ENCODE measurements around the gene PPP6R2.

GRCh38 chr22:50477923-50478322 is 134.8 kb downstream of the PPP6R2 start:
- TF ChIP-seq, protein P1, sequence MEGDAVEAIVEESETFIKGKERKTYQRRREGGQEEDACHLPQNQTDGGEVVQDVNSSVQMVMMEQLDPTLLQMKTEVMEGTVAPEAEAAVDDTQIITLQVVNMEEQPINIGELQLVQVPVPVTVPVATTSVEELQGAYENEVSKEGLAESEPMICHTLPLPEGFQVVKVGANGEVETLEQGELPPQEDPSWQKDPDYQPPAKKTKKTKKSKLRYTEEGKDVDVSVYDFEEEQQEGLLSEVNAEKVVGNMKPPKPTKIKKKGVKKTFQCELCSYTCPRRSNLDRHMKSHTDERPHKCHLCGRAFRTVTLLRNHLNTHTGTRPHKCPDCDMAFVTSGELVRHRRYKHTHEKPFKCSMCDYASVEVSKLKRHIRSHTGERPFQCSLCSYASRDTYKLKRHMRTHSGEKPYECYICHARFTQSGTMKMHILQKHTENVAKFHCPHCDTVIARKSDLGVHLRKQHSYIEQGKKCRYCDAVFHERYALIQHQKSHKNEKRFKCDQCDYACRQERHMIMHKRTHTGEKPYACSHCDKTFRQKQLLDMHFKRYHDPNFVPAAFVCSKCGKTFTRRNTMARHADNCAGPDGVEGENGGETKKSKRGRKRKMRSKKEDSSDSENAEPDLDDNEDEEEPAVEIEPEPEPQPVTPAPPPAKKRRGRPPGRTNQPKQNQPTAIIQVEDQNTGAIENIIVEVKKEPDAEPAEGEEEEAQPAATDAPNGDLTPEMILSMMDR (optimal IDR thresholded peaks at IDR 0.05 in 1 of 3, IDR thresholded peaks at IDR 0.05 in 1 of 3, conservative IDR thresholded peaks at IDR 0.05 in 1 of 3; ENCODE audit: extremely low read depth in 1 of 3, insufficient read depth in 2 of 3, low read length in 3 of 3) = no peak
- TF ChIP-seq EZH2 (IDR thresholded peaks at IDR 0.05; ENCODE audit: low read length) = no peak

All from keratinocyte (primary cell).